Kidney epithelial cell (primary cell): ENCODE data around the gene ANKFY1. TPM values are rescaled to one million over a fixed set of nuclear protein-coding genes. Genes with fewer than 3 reads are reported as not detected.

Experiments
- DNase-seq: peaks from one replicate; pipeline ENCODE4 v3.0.0-alpha.2; 2010; ENCODE audit warnings: low read depth
- H3K27me3 ChIP-seq: 2 replicates; pipeline ENCODE4 v1.6.0; 2011; ENCODE audit warnings: low read length; ENCODE audit not compliant: control insufficient read depth, insufficient read depth
- H3K36me3 ChIP-seq: 2 replicates; pipeline ENCODE4 v1.5.1; 2011; ENCODE audit warnings: low read length; ENCODE audit not compliant: control insufficient read depth, insufficient read depth
- H3K4me3 ChIP-seq: 2 replicates; pipeline ENCODE4 v1.5.1; 2011; ENCODE audit warnings: low read depth, mild to moderate bottlenecking, control low read depth, low read length
- total RNA-seq: library from RNA; depleted of rRNA; stranded (reverse); fragments of >200 nt; gene quantifications from 2 replicates; pipeline ENCODE4 v1.2.3, GENCODE V29; 2015
- TF ChIP-seq, protein P1 (sequence below): IDR thresholded peaks from 2 replicates; pipeline ENCODE4 v1.5.1; 2011; ENCODE audit warnings: mild to moderate bottlenecking, moderate library complexity, low read length, control low read depth, inconsistent platforms; ENCODE audit not compliant: insufficient read depth, poor library complexity, severe bottlenecking

Gene ANKFY1
- total RNA-seq, 1 donor from 2014 or later, result 39.4 TPM

DNA sequence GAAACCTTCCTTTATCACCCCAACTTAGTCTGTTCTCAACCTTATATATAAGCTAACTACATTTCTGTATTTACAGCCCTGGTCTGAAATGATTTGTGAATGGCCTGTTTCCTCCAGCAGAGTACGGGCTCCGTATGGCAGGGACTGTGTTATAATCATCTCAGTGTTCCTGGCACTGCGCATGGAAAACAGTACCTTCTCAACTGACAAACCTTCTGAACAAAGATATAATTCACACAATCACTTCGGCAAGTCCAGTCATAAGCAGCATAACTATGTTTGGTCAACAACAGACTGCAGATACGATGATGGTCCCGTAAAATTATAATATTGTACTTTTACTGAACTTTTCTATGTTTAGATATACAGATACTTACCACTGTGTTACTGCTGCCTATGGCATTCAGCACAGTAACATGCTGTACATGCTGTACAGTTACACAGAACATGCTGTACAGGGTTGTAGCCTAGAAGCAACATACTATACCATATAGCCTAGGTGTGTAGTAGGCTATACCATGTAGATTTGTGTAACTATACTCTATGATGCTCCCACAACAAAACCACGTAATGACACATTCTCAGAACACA is 30.0 kb downstream of the ANKFY1 start:
- DNase-seq, result no peak
- H3K36me3 ChIP-seq, result no peaks in the 10 kb centered on the region
- H3K27me3 ChIP-seq, result no peaks in the 10 kb centered on the region
- TF ChIP-seq, protein P1, sequence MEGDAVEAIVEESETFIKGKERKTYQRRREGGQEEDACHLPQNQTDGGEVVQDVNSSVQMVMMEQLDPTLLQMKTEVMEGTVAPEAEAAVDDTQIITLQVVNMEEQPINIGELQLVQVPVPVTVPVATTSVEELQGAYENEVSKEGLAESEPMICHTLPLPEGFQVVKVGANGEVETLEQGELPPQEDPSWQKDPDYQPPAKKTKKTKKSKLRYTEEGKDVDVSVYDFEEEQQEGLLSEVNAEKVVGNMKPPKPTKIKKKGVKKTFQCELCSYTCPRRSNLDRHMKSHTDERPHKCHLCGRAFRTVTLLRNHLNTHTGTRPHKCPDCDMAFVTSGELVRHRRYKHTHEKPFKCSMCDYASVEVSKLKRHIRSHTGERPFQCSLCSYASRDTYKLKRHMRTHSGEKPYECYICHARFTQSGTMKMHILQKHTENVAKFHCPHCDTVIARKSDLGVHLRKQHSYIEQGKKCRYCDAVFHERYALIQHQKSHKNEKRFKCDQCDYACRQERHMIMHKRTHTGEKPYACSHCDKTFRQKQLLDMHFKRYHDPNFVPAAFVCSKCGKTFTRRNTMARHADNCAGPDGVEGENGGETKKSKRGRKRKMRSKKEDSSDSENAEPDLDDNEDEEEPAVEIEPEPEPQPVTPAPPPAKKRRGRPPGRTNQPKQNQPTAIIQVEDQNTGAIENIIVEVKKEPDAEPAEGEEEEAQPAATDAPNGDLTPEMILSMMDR, result no peak
- no peak overlapping the region for H3K4me3 ChIP-seq

DNA sequence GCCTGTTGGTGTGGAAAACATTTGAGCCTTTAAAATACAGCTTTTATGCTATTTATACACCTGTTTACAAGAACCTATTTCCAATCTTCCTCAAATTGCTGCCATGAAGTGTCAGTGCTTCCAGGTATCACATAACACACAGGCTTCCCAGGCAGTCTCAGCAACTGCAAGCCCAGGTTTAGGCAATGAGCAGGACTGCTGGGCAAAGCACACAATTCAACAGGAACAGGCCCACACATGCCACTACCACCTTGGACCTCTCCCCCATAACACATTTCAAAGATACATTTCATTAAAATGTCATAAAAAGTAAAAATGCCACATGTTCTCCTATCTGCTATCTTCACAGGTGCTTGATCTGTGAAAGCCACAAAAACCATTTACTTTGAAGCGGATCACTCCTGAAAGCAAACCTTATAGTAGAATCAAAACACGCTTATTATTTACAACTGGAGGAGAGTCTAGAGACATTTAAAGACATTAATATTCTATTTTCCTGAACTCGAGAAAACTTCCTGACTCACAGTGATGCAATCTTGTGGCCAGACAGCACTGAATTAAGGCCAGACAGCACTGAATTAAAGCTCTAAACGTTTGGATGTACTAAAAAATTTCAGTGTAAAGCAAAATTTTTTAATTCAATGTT is 31.5 kb downstream of the ANKFY1 start:
- Histone ChIP-seq H3K4me3 (no peak overlapping the region), H3K36me3 (no peaks in the 10 kb centered on the region), H3K27me3 (no peaks in the 10 kb centered on the region)
- TF ChIP-seq, protein P1, result no peak
- no peak for DNase-seq

DNA sequence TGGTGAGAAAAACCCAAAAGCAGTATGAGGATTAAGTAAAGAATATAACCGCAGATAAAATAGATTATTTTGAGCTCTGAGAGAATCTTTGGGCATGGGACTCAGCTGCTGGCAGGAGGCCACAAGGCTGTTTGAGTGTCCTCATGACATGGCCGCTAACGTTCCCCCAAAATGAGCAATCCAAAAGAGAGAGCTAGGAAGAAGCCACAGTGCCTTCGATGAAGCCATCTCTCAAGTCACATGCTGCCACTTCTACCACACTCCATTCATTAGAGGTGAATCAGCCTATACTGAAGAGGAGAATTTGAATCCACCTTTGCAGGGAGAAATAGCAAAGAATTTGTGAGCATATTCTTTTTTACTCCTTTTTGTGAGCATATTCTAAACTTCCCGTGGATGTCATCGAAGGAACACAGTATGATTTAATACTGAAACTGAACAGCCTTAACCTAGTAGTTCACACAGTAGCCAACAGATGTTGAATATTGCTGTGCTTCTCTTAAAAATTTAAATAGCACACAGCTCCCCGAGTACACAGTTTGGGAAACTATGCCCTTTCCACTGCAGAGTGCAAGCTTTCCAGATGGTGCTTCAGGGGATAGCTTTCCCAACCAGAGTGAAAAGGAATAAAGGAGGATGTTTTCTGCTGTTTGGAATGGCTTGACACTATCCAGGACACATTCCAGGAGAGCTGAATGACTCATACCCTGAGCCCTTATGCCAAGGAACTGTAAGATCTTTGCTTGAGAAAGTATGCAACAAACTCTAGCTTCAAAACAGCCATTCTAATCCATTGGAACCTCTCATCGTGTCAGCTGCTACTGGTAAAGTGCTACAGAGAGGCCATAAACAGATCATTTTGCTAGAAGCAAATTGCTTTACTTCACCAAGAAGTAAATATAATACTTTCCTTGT is 33.9 kb downstream of the ANKFY1 start:
- Histone ChIP-seq H3K27me3 (no peaks in the 10 kb centered on the region), H3K4me3 (no peak overlapping the region), H3K36me3 (no peaks in the 10 kb centered on the region)
- TF ChIP-seq, protein P1, result no peak
- DNase-seq, result peak; percentile 82

DNA sequence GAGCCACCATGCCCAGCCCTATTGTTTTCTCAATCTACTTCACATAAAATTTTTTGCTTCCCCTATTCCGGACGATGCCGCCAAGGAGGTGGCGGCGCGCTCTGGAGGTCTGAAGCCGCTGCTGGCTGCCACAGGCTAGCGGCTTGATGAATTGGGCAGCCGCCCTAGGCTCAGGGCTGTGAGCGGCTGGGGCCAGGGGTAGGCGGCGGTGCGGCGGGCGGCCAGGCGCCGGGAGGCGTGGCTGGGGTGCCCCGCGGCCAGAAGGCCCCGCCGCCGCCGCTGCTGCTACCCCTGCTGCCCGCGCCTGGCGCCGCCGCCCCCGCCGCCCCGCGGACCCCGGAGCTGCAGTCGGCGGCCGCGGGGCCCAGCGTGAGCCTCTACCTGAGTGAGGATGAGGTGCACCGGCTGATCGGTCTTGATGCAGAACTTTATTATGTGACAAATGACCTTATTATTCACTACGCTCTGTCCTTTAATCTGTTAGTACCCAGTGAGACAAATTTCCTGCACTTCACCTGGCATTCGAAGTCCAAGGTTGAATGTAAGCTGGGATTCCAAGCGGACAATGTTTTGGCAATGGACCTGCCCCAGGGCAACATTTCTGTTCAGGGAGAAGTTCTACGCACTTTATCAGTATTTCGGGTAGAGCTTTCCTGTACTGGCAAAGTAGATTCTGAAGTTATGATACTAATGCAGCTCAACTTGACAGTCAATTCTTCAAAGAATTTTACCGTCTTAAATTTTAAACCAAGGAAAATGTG is 41.7 kb downstream of the ANKFY1 start:
- no peak for DNase-seq
- no peak overlapping the region for H3K4me3 ChIP-seq
- TF ChIP-seq, protein P1, result no peak

DNA sequence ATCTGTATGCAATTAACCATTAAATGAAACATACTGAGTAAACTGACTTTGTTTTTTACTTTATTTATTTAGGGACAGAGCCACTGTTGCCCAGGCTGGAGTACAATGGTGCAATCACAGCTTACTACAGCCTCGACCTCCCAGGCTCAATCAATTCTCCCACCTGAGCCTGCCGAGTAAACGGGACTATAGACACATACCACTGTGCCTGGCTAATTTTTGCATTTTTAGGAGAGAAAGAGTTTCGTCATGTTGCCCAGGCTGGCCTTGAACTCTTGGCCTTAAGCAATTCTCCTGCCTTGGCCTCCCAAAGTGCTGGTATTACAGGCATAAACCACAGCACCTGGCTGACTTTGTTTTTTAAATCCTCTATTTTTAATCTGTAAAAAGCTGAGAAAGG is 42.6 kb downstream of the ANKFY1 start:
- TF ChIP-seq, protein P1, result no peak
- DNase-seq, result no peak
- Histone ChIP-seq H3K4me3 (no peak overlapping the region), H3K27me3 (no peaks in the 10 kb centered on the region), H3K36me3 (no peaks in the 10 kb centered on the region)

More for the DNA sequence above, 41.7 kb downstream of the ANKFY1 start:
- no peaks in the 10 kb centered on the region for H3K36me3 ChIP-seq
- H3K27me3 ChIP-seq, result no peaks in the 10 kb centered on the region
